ENCODE data around the gene TLE4. TPM values are rescaled to one million over a fixed set of nuclear protein-coding genes. Genes with fewer than 3 reads are reported as not detected.

Gene TLE4
- total RNA-seq, 1 experiment from 2014 or later: 8.1 TPM

DNA sequence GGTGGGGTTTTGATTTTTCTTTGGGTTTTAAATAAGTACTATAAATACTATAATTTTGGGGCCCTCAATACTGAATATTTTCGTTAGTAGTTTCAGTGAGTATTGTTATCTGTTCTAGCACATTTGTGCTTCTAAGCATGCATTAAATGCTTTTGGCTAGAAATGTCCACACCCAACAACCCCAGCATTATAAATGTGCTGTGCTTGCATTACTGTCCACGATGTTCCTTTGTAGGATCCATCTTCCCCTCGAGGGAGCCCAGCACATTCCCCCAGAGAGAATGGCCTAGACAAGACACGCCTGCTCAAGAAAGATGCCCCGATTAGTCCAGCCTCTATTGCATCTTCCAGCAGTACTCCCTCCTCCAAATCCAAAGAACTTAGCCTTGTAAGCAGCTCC lies 134.7 kb downstream of the TLE4 start:
- no peak for TF ChIP-seq CTCF (IDR thresholded peaks at IDR 0.05; ENCODE audit: insufficient read depth in 1 of 2, low read depth in 1 of 2, low read length in 1 of 2, severe bottlenecking in 1 of 2, unreplicated experiment in 1 of 2)
- POLR2A ChIA-PET: no interaction called here

DNA sequence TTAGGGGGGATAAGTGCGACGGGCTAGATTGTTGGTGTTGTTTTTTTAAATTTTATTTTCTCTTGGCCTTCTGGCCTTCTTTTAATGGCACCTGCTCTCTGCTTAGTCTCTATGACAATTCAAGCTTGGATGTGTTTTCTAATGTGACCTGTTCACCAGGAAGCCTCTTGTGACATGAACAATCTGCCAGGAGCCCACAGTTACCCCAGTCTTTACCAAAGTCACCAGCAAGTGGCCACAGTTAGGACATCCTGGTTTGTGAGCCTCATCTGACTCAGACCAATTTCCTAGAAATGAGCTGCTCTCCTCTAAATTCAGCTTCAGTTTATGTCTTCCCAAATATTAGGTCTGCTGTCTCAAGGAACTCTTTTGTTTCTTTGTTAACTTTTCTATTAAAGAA lies 135.8 kb downstream of the TLE4 start:
- Mint-ChIP-seq H3K4me3 (ENCODE audit: unreplicated experiment) (no peak overlapping the region), H3K36me3 (ENCODE audit: insufficient read depth, unreplicated experiment) (no peaks in the 10 kb centered on the region), H3K27me3 (ENCODE audit: insufficient read depth, unreplicated experiment) (no peaks in the 10 kb centered on the region), H3K27ac (ENCODE audit: unreplicated experiment) (no peak overlapping the region), H3K9me3 (ENCODE audit: unreplicated experiment) (no peaks in the 10 kb centered on the region), H3K4me1 (ENCODE audit: low read depth, unreplicated experiment) (no peaks in the 10 kb centered on the region)
- no peak for TF ChIP-seq CTCF (IDR thresholded peaks at IDR 0.05; ENCODE audit: insufficient read depth in 1 of 2, low read depth in 1 of 2, low read length in 1 of 2, severe bottlenecking in 1 of 2, unreplicated experiment in 1 of 2)
- no peaks in the 10 kb centered on the region for H3K9me3 ChIP-seq
- ChIA-PET POLR2A (no interaction called here), CTCF (no interaction called here)
- no peaks in the 10 kb centered on the region for H3K27me3 ChIP-seq (replicated peaks; ENCODE audit: control insufficient read depth, insufficient read depth, low read length)
- no peaks in the 10 kb centered on the region for H3K36me3 ChIP-seq (ENCODE audit: control insufficient read depth, insufficient read depth, low read length)
- BruUV-seq (replicated peaks): no TSS peak
- H3K4me1 ChIP-seq: no peaks in the 10 kb centered on the region
- no peak for DNase-seq
- H3K4me3 ChIP-seq (ENCODE audit: low read depth, low read length): no peak overlapping the region
- intact Hi-C loops (cut with micrococcal nuclease; ENCODE audit: unreplicated experiment): no loop called here

More for the DNA sequence above, 134.7 kb downstream of the TLE4 start:
- Histone ChIP-seq H3K9me3 (no peaks in the 10 kb centered on the region), H3K36me3 (ENCODE audit: control insufficient read depth, insufficient read depth, low read length) (no peaks in the 10 kb centered on the region), H3K4me3 (ENCODE audit: low read depth, low read length) (no peak overlapping the region), H3K4me1 (no peaks in the 10 kb centered on the region), H3K27me3 (replicated peaks; ENCODE audit: control insufficient read depth, insufficient read depth, low read length) (no peaks in the 10 kb centered on the region)
- CTCF ChIA-PET: no interaction called here
- no peak overlapping the region for H3K27ac Mint-ChIP-seq (ENCODE audit: unreplicated experiment)
- no peaks in the 10 kb centered on the region for H3K9me3 Mint-ChIP-seq (ENCODE audit: unreplicated experiment)
- no peak overlapping the region for H3K4me3 Mint-ChIP-seq (ENCODE audit: unreplicated experiment)
- no TSS peak for BruUV-seq (replicated peaks)
- H3K36me3 Mint-ChIP-seq (ENCODE audit: insufficient read depth, unreplicated experiment): no peaks in the 10 kb centered on the region
- no peaks in the 10 kb centered on the region for H3K4me1 Mint-ChIP-seq (ENCODE audit: low read depth, unreplicated experiment)
- intact Hi-C loops (cut with micrococcal nuclease; ENCODE audit: unreplicated experiment): no loop called here
- H3K27me3 Mint-ChIP-seq (ENCODE audit: insufficient read depth, unreplicated experiment): no peaks in the 10 kb centered on the region
- DNase-seq: no peak

DNA sequence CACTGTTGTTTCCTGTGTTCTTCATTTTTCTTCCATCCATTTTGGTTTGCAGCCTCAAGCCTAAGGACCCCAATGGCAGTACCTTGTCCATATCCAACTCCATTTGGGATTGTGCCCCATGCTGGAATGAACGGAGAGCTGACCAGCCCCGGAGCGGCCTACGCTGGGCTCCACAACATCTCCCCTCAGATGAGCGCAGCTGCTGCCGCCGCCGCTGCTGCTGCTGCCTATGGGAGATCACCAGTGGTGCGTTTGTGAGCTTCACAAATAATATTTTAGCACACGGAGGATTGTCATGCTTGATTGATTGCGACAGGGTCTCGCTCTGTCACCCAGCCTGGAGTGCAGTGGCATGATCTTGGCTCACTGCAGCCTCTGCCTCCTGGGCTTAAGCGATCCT lies 136.8 kb downstream of the TLE4 start:
- intact Hi-C loops (cut with micrococcal nuclease; ENCODE audit: unreplicated experiment): no loop called here
- Mint-ChIP-seq H3K27ac (ENCODE audit: unreplicated experiment) (no peak overlapping the region), H3K9me3 (ENCODE audit: unreplicated experiment) (no peaks in the 10 kb centered on the region), H3K27me3 (ENCODE audit: insufficient read depth, unreplicated experiment) (no peaks in the 10 kb centered on the region), H3K4me3 (ENCODE audit: unreplicated experiment) (no peak overlapping the region), H3K36me3 (ENCODE audit: insufficient read depth, unreplicated experiment) (no peaks in the 10 kb centered on the region), H3K4me1 (ENCODE audit: low read depth, unreplicated experiment) (no peaks in the 10 kb centered on the region)
- no peak for TF ChIP-seq CTCF (IDR thresholded peaks at IDR 0.05; ENCODE audit: insufficient read depth in 1 of 2, low read depth in 1 of 2, low read length in 1 of 2, severe bottlenecking in 1 of 2, unreplicated experiment in 1 of 2)
- Histone ChIP-seq H3K36me3 (ENCODE audit: control insufficient read depth, insufficient read depth, low read length) (no peaks in the 10 kb centered on the region), H3K9me3 (no peaks in the 10 kb centered on the region), H3K4me3 (ENCODE audit: low read depth, low read length) (no peak overlapping the region), H3K27me3 (replicated peaks; ENCODE audit: control insufficient read depth, insufficient read depth, low read length) (no peaks in the 10 kb centered on the region), H3K4me1 (no peaks in the 10 kb centered on the region)
- ChIA-PET POLR2A (no interaction called here), CTCF (no interaction called here)
- no peak for DNase-seq
- no TSS peak for BruUV-seq (replicated peaks)
